ENCODE measurements around the gene RAB11FIP3. TPM values are rescaled to one million over a fixed set of nuclear protein-coding genes. Genes with fewer than 3 reads are reported as not detected.
A peak's percentile ranks its signal among the peaks of the same experiment; 100 is the strongest.

The RAB11FIP3 gene
- total and polyA plus RNA-seq, 8 donors: 6.7 to 102 (median 18.1) TPM

GRCh38 chr16:441447-441846 is 16.0 kb downstream of the RAB11FIP3 start:
- intact Hi-C loops (cut with DNase I; ENCODE audit: low total_unique reads): no loop called here
- no peaks in the 10 kb centered on the region for H3K27me3 ChIP-seq
- TF ChIP-seq EP300 (IDR thresholded peaks at IDR 0.05): no peak
- TF ChIP-seq POLR2A (IDR thresholded peaks at IDR 0.05): no peak
- TF ChIP-seq, protein P1, sequence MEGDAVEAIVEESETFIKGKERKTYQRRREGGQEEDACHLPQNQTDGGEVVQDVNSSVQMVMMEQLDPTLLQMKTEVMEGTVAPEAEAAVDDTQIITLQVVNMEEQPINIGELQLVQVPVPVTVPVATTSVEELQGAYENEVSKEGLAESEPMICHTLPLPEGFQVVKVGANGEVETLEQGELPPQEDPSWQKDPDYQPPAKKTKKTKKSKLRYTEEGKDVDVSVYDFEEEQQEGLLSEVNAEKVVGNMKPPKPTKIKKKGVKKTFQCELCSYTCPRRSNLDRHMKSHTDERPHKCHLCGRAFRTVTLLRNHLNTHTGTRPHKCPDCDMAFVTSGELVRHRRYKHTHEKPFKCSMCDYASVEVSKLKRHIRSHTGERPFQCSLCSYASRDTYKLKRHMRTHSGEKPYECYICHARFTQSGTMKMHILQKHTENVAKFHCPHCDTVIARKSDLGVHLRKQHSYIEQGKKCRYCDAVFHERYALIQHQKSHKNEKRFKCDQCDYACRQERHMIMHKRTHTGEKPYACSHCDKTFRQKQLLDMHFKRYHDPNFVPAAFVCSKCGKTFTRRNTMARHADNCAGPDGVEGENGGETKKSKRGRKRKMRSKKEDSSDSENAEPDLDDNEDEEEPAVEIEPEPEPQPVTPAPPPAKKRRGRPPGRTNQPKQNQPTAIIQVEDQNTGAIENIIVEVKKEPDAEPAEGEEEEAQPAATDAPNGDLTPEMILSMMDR (IDR thresholded peaks at IDR 0.05): no peak
- TF ChIP-seq POLR2AphosphoS5 (IDR thresholded peaks at IDR 0.05): no peak
- no peaks in the 10 kb centered on the region for H3K9me3 ChIP-seq
- DNase-seq: no peak
- H3K27ac ChIP-seq: no peak overlapping the region
- no peak overlapping the region for H3K4me3 ChIP-seq
- H3K36me3 ChIP-seq: no peaks in the 10 kb centered on the region
- peaks cover 0 to 6% (median 0%) of the 10 kb centered on the region in 4 donors for H3K4me1 ChIP-seq
- WGBS, 5 donors: 92 to 99% (median 96%) methylated on average over 6 of the region's 6 CpGs

- H3K36me3 ChIP-seq: no peaks in the 10 kb centered on the region
- no peak for TF ChIP-seq POLR2A (IDR thresholded peaks at IDR 0.05)
- TF ChIP-seq POLR2AphosphoS5 (IDR thresholded peaks at IDR 0.05): no peak
- TF ChIP-seq, protein P1 (IDR thresholded peaks at IDR 0.05): no peak
- TF ChIP-seq EP300 (IDR thresholded peaks at IDR 0.05): no peak
- H3K4me3 ChIP-seq: no peak overlapping the region
- no peaks in the 10 kb centered on the region for H3K9me3 ChIP-seq
- peaks cover 0 to 6% (median 0%) of the 10 kb centered on the region in 4 donors for H3K4me1 ChIP-seq
- 74 to 77% (median 76%) methylated on average over 6 of the region's 6 CpGs for WGBS, 5 donors
- H3K27ac ChIP-seq: peak overlapping the region in 2 of 5 donors; percentile 13 to 52
- no peaks in the 10 kb centered on the region for H3K27me3 ChIP-seq
- intact Hi-C loops (cut with DNase I; ENCODE audit: low total_unique reads): no loop called here
- no peak for DNase-seq
Observed at GRCh38 chr16:442976-443375, 17.5 kb downstream of the RAB11FIP3 start.

DNA sequence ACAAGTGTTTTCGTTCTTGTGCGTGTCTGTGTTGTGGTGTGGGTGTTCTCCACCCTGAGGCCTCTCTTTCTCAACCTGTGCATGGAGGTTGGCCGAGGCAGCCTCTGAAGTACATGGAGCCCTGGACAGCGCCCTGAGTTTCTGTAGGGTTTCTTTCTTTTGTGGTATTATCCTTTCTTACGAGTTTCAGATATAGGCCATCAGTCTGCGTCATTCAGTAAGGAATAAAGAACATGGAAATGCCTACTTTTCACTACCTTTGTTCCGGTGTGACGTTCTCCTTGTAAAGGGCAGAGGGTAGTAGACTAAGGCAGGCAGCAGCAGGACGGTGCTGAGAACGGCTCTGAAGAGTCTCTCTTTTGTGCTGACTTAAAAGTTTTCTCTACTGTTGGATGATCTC is 18.6 kb downstream of the RAB11FIP3 start:
- Histone ChIP-seq H3K27ac (no peak overlapping the region), H3K4me3 (no peak overlapping the region), H3K4me1 (peaks cover 0 to 6% (median 0%) of the 10 kb centered on the region in 4 donors), H3K9me3 (no peaks in the 10 kb centered on the region), H3K27me3 (no peaks in the 10 kb centered on the region), H3K36me3 (no peaks in the 10 kb centered on the region)
- WGBS, 5 donors: 88 to 93% (median 90%) methylated on average over 10 of the region's 10 CpGs
- intact Hi-C loops (cut with DNase I; ENCODE audit: low total_unique reads): no loop called here
- TF ChIP-seq EP300 (IDR thresholded peaks at IDR 0.05) (no peak), POLR2AphosphoS5 (IDR thresholded peaks at IDR 0.05) (no peak), POLR2A (IDR thresholded peaks at IDR 0.05) (no peak)
- TF ChIP-seq, protein P1 (IDR thresholded peaks at IDR 0.05): no peak
- DNase-seq: no peak

- no peaks in the 10 kb centered on the region for H3K27me3 ChIP-seq
- no peaks in the 10 kb centered on the region for H3K9me3 ChIP-seq
- peaks cover 0 to 9% (median 4%) of the 10 kb centered on the region in 4 donors for H3K4me1 ChIP-seq
- WGBS, 5 donors: 79 to 86% (median 85%) methylated on average over 4 of the region's 4 CpGs
- no peak for DNase-seq
- intact Hi-C loops (cut with DNase I; ENCODE audit: low total_unique reads): no loop called here
- TF ChIP-seq POLR2A (IDR thresholded peaks at IDR 0.05) (no peak), POLR2AphosphoS5 (IDR thresholded peaks at IDR 0.05) (no peak), EP300 (IDR thresholded peaks at IDR 0.05) (no peak)
- TF ChIP-seq, protein P1 (IDR thresholded peaks at IDR 0.05): no peak
- no peak overlapping the region for H3K27ac ChIP-seq
- no peaks in the 10 kb centered on the region for H3K36me3 ChIP-seq
- H3K4me3 ChIP-seq: no peak overlapping the region
Observed at GRCh38 chr16:445566-445965, 20.1 kb downstream of the RAB11FIP3 start.

Measured in stomach (tissue), 9 donors.